GM18870 (cell line): ENCODE measurements around the gene SEC63.
"Not testable (repeated sequence)": the region's sequence is repeated elsewhere in the genome, so short reads cannot be mapped to it uniquely, and the experiment has no call there.

ENCODE experiments used
- ATAC-seq: cut with Tn5 transposase; IDR thresholded peaks from one replicate; pipeline ENCODE4 v1.9.1; 2021; ENCODE audit warnings: moderate library complexity; ENCODE audit not compliant: unreplicated experiment

The SEC63 gene

GRCh38 chr6:107864226-107865127, 93.5 kb downstream of the SEC63 start:
- ATAC-seq, result no peak

DNA sequence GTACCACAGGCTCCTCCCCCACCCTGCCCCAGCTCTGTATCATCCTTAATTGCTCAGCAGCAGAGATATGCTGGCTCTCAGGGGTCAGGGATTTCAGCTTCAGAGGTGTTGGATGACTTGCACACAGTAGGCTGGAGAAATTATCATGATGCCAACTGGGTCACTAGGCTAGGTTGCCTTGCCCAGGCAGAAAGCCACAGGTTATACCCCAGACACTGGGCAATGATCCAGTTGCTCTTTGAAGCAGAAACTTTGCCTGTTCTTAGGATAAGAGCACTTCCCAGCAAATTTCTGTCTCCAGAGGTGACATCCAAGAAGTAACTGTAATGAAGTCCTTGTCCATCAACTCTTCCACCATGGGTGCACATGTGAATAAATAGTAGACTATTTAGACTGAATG, 95.6 kb downstream of the SEC63 start:
- no peak for ATAC-seq

- ATAC-seq, result not testable (repeated sequence)
These were observed 97.0 kb downstream of the SEC63 start for GRCh38 chr6:107860963-107861362.

GRCh38 chr6:107860144-107860543, 97.9 kb downstream of the SEC63 start:
- not testable (repeated sequence) for ATAC-seq

DNA sequence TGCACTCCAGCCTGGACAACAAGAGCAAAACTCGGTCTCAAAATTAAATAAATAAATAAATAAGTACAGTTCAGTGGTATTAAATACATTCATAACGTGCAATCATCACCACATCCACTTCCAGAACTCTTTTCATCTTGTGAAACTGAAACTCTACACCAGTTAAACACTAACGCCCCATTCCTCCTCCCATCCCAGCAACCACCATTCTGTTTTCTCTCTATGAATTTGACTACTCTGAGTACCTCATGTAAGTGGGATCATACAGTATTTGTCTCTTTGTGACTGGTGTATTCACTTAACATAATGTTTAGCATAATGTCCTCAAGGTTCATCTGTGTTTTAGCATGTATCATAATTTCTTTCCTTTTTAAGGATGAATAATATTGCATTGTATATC, 104.8 kb downstream of the SEC63 start:
- no peak for ATAC-seq

DNA sequence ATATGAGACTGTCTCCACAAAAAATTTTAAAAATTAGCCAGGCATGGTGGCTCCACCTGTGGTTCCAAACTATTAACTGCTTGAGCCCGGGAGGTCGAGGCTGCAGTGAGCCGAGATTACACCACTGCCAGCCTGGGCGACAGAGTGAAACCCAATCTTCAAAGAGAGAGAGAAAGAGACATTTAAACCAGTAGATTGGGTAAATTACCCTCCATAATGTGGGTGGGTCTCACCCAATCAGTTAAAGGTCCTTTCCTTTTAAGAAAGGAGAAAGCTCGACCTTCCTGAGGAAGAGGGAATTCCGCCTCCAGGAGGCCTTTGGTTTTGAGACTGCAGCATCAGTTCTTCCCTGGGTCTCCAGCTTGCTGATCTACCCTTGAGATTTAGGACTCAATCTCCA, 108.7 kb downstream of the SEC63 start:
- ATAC-seq, result no peak

DNA sequence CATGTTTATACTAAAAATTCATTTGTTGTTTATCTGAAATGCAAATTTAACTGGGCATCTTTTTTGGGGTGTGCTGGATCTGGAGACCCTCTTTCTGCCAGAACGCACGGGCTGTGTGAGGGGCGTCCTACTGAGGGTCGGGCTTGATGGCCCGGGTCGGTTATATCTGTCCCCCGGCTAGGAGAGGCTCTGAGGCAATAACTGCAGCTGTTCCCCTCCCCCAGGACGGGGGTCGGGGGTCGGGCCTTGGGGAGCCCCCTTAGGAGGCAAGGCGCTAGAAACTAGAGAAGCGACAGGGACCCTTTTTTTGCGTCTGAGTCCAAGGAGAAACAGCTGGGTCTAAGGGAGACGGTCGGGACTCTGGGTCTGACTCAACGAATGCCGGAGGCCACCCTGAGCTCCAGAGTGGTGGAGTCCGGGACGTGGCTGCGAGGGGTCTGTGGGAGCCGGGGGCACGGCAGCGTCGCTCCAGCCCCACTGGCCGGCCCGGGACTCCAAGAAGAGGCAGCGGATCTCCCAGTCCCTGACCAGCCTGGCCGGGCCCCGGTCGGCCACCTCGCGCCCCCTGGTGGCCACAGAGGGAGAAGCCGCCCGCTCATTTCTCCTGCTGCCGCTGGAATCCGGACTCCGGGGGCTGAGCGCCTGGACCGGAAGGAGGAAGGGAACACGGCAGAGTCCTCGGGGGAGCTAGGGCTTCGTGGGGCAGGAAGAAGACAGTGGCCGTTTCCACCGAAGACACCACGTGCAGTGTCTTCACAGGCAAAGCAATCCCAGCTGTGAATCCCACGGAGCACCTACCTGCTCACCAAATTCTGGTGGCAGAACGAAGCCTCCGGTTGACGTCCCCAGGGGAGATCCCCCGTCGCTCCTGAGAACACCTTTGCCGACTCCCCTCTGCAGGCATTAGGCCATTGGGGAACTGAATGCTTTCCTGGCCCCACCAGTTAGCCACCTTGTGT, 109.9 kb downstream of the SEC63 start:
- ATAC-seq, result no peak

GRCh38 chr6:107846262-107846795, 111.7 kb downstream of the SEC63 start:
- ATAC-seq, result no peak

GRCh38 chr6:107845777-107846176, 112.2 kb downstream of the SEC63 start:
- no peak for ATAC-seq

- no peak for ATAC-seq
These were observed 114.6 kb downstream of the SEC63 start for GRCh38 chr6:107843400-107843799.

- no peak for ATAC-seq
These were observed 116.7 kb downstream of the SEC63 start for GRCh38 chr6:107841275-107841670.

DNA sequence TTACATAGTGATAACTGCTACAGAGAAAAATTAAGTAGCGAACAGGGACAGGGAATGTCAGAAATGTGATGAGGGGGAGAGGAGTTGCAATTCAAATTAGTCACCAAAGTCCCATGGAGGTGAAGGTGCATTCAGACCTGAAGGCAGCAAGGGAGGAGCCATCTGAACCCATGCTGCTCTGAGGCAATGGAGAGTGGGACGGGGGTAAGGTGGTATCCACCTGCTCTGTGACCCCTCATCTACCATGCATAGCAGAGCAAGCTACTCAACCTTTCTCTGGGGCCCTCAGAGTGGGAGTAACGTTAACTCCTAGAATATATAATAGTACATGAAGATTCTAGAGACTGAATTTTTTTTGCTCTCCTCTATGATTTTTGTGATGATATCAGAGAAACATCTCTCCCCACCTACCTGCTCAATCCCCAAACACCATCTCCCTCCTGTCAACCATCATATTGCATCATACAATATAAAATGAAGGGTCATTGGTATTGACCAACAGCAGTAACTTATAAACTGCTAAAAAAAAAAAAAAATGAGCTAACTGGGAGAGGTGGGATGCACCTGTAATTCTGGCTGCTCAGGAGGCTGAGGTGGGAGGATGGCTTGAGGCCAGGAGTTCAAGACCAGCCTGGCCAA, 117.3 kb downstream of the SEC63 start:
- ATAC-seq, result no peak

DNA sequence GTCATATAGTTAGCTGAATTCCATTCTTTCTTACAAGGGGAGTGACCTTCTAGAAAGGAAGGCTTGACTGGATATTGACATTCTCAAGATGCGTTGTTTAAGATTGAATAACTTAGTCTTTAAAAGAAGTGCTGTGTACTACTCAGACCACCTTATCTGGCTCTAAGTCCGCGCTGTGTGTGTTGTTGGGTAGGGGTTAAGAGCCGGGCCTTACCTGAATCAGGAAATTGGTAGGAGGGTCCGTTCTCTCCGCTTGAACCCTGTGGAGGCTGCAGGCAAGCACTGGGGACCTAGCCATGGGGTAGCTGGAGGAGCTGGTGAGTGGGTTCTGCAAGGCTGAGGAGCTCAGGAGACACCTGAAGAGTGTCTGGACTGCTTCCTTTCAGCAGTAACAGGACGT, 124.9 kb downstream of the SEC63 start:
- no peak for ATAC-seq

GRCh38 chr6:107832151-107833056, 125.6 kb downstream of the SEC63 start:
- ATAC-seq, result no peak

GRCh38 chr6:107830060-107830459, 127.9 kb downstream of the SEC63 start:
- ATAC-seq, result no peak

DNA sequence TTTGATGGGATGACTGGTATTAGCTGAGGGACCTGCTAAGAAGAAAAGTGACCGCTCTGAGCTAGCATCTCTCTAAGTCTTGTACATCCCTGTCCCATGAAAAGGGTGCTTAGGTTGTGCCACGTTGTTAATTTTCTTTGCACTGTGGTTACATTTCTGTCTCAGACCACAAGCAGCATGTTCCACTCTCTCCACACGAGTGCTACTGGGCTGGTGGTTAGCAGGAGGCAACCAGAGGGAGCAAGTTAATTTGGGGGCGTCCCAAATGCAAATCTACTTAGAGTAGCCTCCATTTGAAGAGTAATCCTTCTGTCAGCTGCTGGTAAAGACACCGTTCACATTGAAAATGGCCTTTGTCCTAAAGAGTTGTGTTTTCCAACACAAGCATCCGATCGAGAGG, 130.5 kb downstream of the SEC63 start:
- no peak for ATAC-seq

DNA sequence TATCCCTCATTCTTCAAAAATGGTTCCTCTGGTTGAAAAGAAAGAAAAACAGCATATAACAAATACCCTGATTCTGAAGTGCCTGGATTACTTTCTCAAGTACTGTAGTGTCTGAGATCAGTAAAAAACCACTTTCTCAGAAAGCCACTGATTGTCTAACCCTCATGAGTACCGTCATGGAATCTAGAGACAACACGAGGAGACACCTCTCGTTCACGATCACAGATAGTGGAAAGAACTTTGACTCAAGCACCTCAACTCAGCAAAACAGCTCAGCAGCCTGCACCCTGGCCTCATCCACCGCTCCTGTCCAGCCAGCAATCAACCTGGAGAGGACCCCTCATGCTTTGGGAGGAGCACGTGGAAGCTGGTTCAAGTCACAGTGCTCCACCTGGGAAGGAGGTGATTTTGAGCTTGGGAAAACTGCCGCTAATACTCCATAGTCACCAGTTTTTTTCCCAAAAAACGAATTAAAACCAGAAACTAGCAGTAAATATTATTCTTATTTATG, 134.9 kb downstream of the SEC63 start:
- ATAC-seq, result no peak

DNA sequence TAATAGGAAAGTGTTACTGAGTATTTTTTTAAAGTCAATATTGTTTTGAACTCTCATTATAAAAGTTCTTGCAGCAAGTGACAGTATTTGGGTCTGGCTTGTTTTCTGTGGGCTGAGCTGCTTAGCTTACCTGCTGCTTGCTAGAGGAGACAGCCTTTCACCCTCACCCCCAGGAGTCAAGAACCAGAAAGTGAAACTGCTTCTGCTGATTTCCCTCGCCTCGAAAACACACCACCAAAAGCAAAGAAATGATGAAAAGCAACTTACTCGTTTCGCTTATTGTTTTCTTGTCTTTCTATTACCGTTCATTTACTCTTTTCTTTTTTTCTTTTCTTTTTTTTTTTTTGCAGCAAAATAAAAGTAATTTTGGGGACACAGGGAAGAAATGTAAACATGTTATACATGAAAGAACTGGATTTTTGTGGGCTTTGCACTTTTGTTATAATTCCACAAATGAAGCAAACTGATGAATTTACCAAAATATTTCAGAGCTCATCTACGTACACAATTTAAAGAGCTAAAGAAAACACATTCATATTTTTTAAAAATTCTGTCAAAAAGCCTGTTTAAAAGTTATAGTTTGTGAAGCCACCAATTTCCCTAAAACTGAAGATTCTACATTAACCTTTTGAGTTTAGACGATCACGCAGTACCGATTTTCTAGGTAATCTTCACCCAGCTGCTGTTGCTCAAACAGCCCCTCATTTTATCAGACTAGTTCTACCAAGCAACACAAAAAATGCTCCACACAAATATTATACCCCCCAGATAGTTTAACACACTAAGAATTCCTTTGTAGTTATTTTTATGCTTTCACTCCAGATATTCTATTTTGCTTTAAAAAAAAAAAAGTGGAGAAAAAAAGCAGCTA, 135.6 kb downstream of the SEC63 start:
- ATAC-seq, result peak; percentile 54

DNA sequence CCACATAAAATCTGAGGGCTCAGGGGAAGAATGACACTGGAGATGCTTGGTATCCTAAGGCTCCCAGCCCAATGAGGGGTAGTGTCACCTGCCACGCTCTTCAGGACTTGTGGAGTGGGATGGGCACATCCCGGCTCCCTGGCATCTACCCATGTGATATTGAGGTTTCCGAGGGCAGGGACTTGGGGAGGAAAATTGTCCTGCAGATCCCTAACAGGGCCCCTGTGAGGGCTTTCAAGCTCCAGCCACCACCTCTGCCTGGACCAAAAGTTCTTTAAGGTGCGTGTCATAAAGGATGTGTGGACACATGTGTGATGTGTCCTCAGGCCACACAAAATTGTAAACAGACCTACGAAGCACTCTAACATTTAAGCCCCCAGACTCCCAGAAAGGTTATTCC, 136.4 kb downstream of the SEC63 start:
- no peak for ATAC-seq
